Stimulated activated CD8-positive, alpha-beta memory T cell treated with anti-CD3 and anti-CD28 coated beads, Interleukin-12 subunit alpha, Interleukin-12 subunit beta, amount 100 ng/mL, for 24 hours (primary cell): ENCODE data around the gene SLC24A4.
"Not testable (repeated sequence)": the region's sequence is repeated elsewhere in the genome, so short reads cannot be mapped to it uniquely, and the experiment has no call there.

ENCODE experiments used
- DNase-seq: peaks from one replicate; pipeline ENCODE4 v3.0.0-alpha.2; 2020; ENCODE audit errors: extremely low read depth

The SLC24A4 gene

GRCh38 chr14:92520102-92521057 lies 197.4 kb downstream of the SLC24A4 start:
- no peak for DNase-seq

GRCh38 chr14:92521058-92521415 lies 198.1 kb downstream of the SLC24A4 start:
- DNase-seq: no peak

- no peak for DNase-seq
Measured at GRCh38 chr14:92523752-92524151, 200.8 kb downstream of the SLC24A4 start.

- no peak for DNase-seq
Measured at GRCh38 chr14:92524602-92525185, 201.7 kb downstream of the SLC24A4 start.

- DNase-seq: no peak
Measured at GRCh38 chr14:92525322-92526095, 202.5 kb downstream of the SLC24A4 start.

- DNase-seq: no peak
Measured at GRCh38 chr14:92527721-92528120, 204.8 kb downstream of the SLC24A4 start.

GRCh38 chr14:92528486-92529100 lies 205.6 kb downstream of the SLC24A4 start:
- no peak for DNase-seq

GRCh38 chr14:92529903-92530302 lies 206.9 kb downstream of the SLC24A4 start:
- no peak for DNase-seq

- peak; percentile 58 for DNase-seq
Measured at GRCh38 chr14:92531106-92531873, 208.3 kb downstream of the SLC24A4 start.

- DNase-seq: no peak
Measured at GRCh38 chr14:92532490-92533163, 209.7 kb downstream of the SLC24A4 start.

GRCh38 chr14:92534932-92535643 lies 212.1 kb downstream of the SLC24A4 start:
- DNase-seq: no peak

- not testable (repeated sequence) for DNase-seq
Measured at GRCh38 chr14:92536231-92536630, 213.3 kb downstream of the SLC24A4 start.

- DNase-seq: no peak
Measured at GRCh38 chr14:92538412-92538985, 215.5 kb downstream of the SLC24A4 start.

- no peak for DNase-seq
Measured at GRCh38 chr14:92539419-92539818, 216.5 kb downstream of the SLC24A4 start.

- no peak for DNase-seq
Measured at GRCh38 chr14:92539875-92540274, 216.9 kb downstream of the SLC24A4 start.

- no peak for DNase-seq
Measured at GRCh38 chr14:92540472-92541048, 217.6 kb downstream of the SLC24A4 start.

GRCh38 chr14:92542766-92543554 lies 220.0 kb downstream of the SLC24A4 start:
- DNase-seq: no peak

- no peak for DNase-seq
Measured at GRCh38 chr14:92544051-92544720, 221.2 kb downstream of the SLC24A4 start.
